ENCODE results near the gene FAM219B. TPM values are rescaled to one million over a fixed set of nuclear protein-coding genes. Genes with fewer than 3 reads are reported as not detected.

Gene FAM219B
- total RNA-seq, 1 donor from 2014 or later = 108 TPM

DNA sequence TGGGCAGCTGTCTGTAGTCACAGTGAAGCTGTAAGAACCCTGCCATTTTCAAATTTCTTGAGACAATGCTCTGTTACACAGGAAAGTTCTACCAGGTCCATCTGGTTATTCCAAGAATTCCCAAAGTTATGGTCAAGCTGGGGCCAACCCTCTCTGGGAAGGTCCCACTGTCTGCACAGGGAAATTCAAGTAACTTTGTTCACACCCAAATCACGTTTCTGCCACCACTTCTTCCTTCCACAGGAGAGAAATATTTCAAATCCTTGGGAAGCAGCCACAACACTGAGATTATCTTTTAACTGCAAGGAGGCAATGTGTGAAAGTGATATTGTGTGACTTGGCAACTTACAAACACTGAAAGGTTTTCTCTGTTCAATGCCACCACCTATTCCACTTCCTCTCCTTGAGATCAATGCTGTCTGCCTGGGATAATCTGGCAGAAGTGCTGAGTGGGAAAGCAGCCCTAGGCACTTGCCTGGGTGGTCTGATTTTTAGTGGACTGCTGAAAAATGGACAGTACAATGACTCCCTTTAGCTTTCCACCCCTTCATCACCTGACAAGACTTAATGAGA lies 39.1 kb downstream of the FAM219B start:
- TF ChIP-seq CTCF (IDR thresholded peaks at IDR 0.05; ENCODE audit: borderline replicate concordance) = no peak
- Histone ChIP-seq H3K36me3 (no peaks in the 10 kb centered on the region), H3K4me1 (peaks cover 92% of the 10 kb centered on the region), H3K27me3 (ENCODE audit: low read depth) (no peaks in the 10 kb centered on the region), H3K9me3 (replicated peaks) (no peaks in the 10 kb centered on the region), H3K4me3 (no peak overlapping the region), H3K27ac (replicated peaks) (peak overlapping the region; percentile 97)
- no peak for DNase-seq
- intact Hi-C loops (cut with micrococcal nuclease) = no loop called here

DNA sequence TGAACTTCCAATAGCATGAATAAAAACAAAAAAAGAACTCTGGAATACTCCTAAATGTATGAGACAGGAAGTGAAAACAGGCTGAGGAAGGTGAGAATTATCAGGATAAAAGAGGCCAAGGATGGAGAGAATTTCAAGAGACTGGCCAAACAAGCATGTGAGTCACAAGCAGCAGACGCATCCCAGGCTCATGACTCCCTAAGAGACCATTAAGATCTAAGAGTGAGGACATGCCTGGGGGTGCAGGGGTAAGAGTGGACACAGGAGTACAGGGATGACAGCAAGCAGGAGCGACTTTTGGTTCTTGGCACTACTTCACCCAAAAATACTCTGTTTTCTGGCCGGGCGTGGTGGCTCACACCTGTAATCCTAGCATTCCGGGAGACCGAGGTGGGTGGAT lies 40.6 kb downstream of the FAM219B start:
- TF ChIP-seq CTCF (IDR thresholded peaks at IDR 0.05; ENCODE audit: borderline replicate concordance) = no peak
- DNase-seq = no peak

GRCh38 chr15:74865316-74865715 lies 41.3 kb downstream of the FAM219B start:
- no peak for TF ChIP-seq CTCF (IDR thresholded peaks at IDR 0.05; ENCODE audit: borderline replicate concordance)
- Histone ChIP-seq H3K9me3 (replicated peaks) (no peaks in the 10 kb centered on the region), H3K4me1 (peaks cover 74% of the 10 kb centered on the region), H3K4me3 (no peak overlapping the region), H3K36me3 (no peaks in the 10 kb centered on the region), H3K27me3 (ENCODE audit: low read depth) (no peaks in the 10 kb centered on the region), H3K27ac (replicated peaks) (no peak overlapping the region)
- no peak for DNase-seq
- intact Hi-C loops (cut with micrococcal nuclease) = no loop called here

More for the DNA sequence above, 40.6 kb downstream of the FAM219B start:
- H3K27ac ChIP-seq (replicated peaks) = peak overlapping the region; percentile 97
- H3K36me3 ChIP-seq = no peaks in the 10 kb centered on the region
- H3K27me3 ChIP-seq (ENCODE audit: low read depth) = no peaks in the 10 kb centered on the region
- no peak overlapping the region for H3K4me3 ChIP-seq
- peaks cover 77% of the 10 kb centered on the region for H3K4me1 ChIP-seq
- intact Hi-C loops (cut with micrococcal nuclease) = no loop called here
- H3K9me3 ChIP-seq (replicated peaks) = no peaks in the 10 kb centered on the region

- H3K27ac ChIP-seq (replicated peaks) = no peak overlapping the region
- no peak for DNase-seq
- no peaks in the 10 kb centered on the region for H3K9me3 ChIP-seq (replicated peaks)
- no peaks in the 10 kb centered on the region for H3K36me3 ChIP-seq
- TF ChIP-seq CTCF (IDR thresholded peaks at IDR 0.05; ENCODE audit: borderline replicate concordance) = no peak
- H3K4me1 ChIP-seq = peaks cover 74% of the 10 kb centered on the region
- intact Hi-C loops (cut with micrococcal nuclease) = no loop called here
- H3K4me3 ChIP-seq = no peak overlapping the region
- H3K27me3 ChIP-seq (ENCODE audit: low read depth) = no peaks in the 10 kb centered on the region
These were observed 42.4 kb downstream of the FAM219B start for GRCh38 chr15:74864296-74864695.

GRCh38 chr15:74863239-74864056 lies 43.2 kb downstream of the FAM219B start:
- no peak for DNase-seq
- no peak for TF ChIP-seq CTCF (IDR thresholded peaks at IDR 0.05; ENCODE audit: borderline replicate concordance)
- intact Hi-C loops (cut with micrococcal nuclease) = no loop called here
- no peaks in the 10 kb centered on the region for H3K36me3 ChIP-seq
- peak overlapping the region; percentile 42 for H3K27ac ChIP-seq (replicated peaks)
- H3K4me1 ChIP-seq = peaks cover 74% of the 10 kb centered on the region
- H3K4me3 ChIP-seq = no peak overlapping the region
- no peaks in the 10 kb centered on the region for H3K27me3 ChIP-seq (ENCODE audit: low read depth)
- no peaks in the 10 kb centered on the region for H3K9me3 ChIP-seq (replicated peaks)
